Kidney epithelial cell (primary cell): ENCODE data around the gene ZSWIM6. TPM values are rescaled to one million over a fixed set of nuclear protein-coding genes. Genes with fewer than 3 reads are reported as not detected.

Experiments used
- DNase-seq: peaks from one replicate; pipeline ENCODE4 v3.0.0-alpha.2; 2010; ENCODE audit warnings: low read depth
- H3K27me3 ChIP-seq: 2 replicates; pipeline ENCODE4 v1.6.0; 2011; ENCODE audit warnings: low read length; ENCODE audit not compliant: control insufficient read depth, insufficient read depth
- H3K36me3 ChIP-seq: 2 replicates; pipeline ENCODE4 v1.5.1; 2011; ENCODE audit warnings: low read length; ENCODE audit not compliant: control insufficient read depth, insufficient read depth
- H3K4me3 ChIP-seq: 2 replicates; pipeline ENCODE4 v1.5.1; 2011; ENCODE audit warnings: low read depth, mild to moderate bottlenecking, control low read depth, low read length
- CTCF ChIP-seq: IDR thresholded peaks from 2 replicates; pipeline ENCODE4 v1.5.1; 2011; ENCODE audit warnings: mild to moderate bottlenecking, moderate library complexity, low read length, control low read depth, inconsistent platforms; ENCODE audit not compliant: insufficient read depth, poor library complexity, severe bottlenecking
- total RNA-seq: library from RNA; depleted of rRNA; stranded (reverse); fragments of >200 nt; gene quantifications from 2 replicates; pipeline ENCODE4 v1.2.3, GENCODE V29; 2015

ZSWIM6 gene
- total RNA-seq, 1 donor from 2014 or later = 18.5 TPM

- no peak overlapping the region for H3K4me3 ChIP-seq
- no peak for DNase-seq
- no peak for TF ChIP-seq CTCF
- H3K27me3 ChIP-seq = no peaks in the 10 kb centered on the region
- H3K36me3 ChIP-seq = no peaks in the 10 kb centered on the region
Measured at GRCh38 chr5:61318376-61318775, 13.7 kb upstream of the ZSWIM6 start.

GRCh38 chr5:61319388-61320146 lies 12.5 kb upstream of the ZSWIM6 start:
- no peak for TF ChIP-seq CTCF
- Histone ChIP-seq H3K27me3 (no peaks in the 10 kb centered on the region), H3K4me3 (no peak overlapping the region), H3K36me3 (no peaks in the 10 kb centered on the region)
- no peak for DNase-seq

GRCh38 chr5:61320860-61321259 lies 11.2 kb upstream of the ZSWIM6 start:
- TF ChIP-seq CTCF = no peak
- no peak for DNase-seq
- Histone ChIP-seq H3K27me3 (no peaks in the 10 kb centered on the region), H3K4me3 (no peak overlapping the region), H3K36me3 (no peaks in the 10 kb centered on the region)

- TF ChIP-seq CTCF = no peak
- Histone ChIP-seq H3K27me3 (no peaks in the 10 kb centered on the region), H3K36me3 (no peaks in the 10 kb centered on the region), H3K4me3 (no peak overlapping the region)
- DNase-seq = no peak
Measured at GRCh38 chr5:61321669-61322068, 10.4 kb upstream of the ZSWIM6 start.

- H3K27me3 ChIP-seq = no peaks in the 10 kb centered on the region
- H3K4me3 ChIP-seq = no peak overlapping the region
- TF ChIP-seq CTCF = no peak
- H3K36me3 ChIP-seq = no peaks in the 10 kb centered on the region
- DNase-seq = no peak
Measured at GRCh38 chr5:61322738-61323725, 9.0 kb upstream of the ZSWIM6 start.
